C4-2B (cell line): ENCODE data around the gene LIX1L.

ENCODE experiments used
- ZFX ChIP-seq: fragments of 450-650 bp; IDR thresholded peaks from 2 replicates; pipeline ENCODE4 v1.6.1; 2017
- TF ChIP-seq, protein P1 (sequence below): fragments of 450-650 bp; conservative IDR thresholded peaks from 2 replicates; pipeline ENCODE4 v1.5.1; 2017; ENCODE audit warnings: mild to moderate bottlenecking

DNA sequence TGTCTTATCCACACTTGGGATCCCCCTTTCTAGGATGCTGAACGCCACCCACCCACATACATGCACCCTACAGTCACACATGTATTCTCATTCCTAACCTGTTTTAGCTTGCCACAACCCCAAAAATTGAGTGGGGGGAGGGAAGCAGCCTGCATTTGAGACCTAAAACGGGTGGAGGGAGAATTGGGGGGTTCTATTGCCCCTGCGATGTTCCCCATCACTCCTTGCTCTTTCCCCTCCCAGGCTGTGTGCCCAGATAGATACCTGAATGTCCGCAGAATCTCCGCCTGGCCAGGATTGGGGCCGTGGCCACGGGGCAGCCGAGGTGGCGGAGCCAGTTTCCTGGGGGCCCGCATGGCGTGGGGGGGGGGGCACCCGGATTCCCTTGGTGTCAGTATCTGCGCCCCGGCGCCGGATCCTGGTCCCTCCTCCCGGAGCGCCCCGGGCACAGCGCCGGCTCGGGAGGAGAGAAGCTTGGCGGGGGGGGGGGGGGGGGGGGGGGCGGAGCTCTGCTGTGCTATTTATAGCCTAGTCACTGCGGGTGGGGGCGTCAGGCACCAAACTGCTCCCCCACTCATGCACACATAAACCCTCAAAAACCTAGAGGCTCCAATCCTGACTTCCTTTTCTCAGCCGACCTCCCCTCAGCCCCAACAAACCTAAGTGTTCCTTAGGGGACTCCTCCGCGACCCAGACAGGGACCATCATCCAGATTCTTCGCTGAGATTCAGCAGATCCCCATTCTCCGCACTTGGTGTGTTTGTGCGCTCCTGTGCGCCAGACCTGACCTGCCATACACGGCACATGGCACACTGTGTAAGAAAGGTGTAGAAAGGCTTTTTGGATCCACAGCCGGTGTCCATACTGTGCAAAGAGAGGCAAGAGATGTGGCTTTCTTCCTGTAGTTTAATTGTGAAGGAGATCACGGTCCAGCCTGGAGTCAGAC, 4.6 kb upstream of the LIX1L start:
- TF ChIP-seq, protein P1, sequence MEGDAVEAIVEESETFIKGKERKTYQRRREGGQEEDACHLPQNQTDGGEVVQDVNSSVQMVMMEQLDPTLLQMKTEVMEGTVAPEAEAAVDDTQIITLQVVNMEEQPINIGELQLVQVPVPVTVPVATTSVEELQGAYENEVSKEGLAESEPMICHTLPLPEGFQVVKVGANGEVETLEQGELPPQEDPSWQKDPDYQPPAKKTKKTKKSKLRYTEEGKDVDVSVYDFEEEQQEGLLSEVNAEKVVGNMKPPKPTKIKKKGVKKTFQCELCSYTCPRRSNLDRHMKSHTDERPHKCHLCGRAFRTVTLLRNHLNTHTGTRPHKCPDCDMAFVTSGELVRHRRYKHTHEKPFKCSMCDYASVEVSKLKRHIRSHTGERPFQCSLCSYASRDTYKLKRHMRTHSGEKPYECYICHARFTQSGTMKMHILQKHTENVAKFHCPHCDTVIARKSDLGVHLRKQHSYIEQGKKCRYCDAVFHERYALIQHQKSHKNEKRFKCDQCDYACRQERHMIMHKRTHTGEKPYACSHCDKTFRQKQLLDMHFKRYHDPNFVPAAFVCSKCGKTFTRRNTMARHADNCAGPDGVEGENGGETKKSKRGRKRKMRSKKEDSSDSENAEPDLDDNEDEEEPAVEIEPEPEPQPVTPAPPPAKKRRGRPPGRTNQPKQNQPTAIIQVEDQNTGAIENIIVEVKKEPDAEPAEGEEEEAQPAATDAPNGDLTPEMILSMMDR = no peak
- TF ChIP-seq ZFX = no peak
